ENCODE data around the gene RAD51B.

DNA sequence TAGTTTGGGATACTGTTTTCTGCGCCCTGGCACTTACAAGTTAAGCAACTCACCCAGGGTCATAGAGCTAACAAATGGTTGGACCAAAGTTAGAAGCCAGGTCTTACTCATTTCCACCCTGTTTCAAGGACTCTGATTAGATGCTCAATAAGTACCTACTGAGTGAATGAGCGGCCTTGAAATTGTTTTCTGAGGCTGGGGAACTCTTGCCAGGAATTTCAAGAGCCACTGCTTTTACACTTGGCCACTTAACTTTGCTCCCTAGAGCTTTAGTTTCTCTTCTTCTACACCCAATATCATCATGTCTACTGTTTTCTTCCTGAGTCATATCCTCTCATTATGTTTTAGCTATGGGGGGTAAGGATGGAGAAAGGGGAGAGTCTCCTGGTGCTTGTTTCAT is 541.7 kb downstream of the RAD51B start:
- no peak for TF ChIP-seq EZH2 (IDR thresholded peaks at IDR 0.05; ENCODE audit: low read length)
- TF ChIP-seq, protein P1, sequence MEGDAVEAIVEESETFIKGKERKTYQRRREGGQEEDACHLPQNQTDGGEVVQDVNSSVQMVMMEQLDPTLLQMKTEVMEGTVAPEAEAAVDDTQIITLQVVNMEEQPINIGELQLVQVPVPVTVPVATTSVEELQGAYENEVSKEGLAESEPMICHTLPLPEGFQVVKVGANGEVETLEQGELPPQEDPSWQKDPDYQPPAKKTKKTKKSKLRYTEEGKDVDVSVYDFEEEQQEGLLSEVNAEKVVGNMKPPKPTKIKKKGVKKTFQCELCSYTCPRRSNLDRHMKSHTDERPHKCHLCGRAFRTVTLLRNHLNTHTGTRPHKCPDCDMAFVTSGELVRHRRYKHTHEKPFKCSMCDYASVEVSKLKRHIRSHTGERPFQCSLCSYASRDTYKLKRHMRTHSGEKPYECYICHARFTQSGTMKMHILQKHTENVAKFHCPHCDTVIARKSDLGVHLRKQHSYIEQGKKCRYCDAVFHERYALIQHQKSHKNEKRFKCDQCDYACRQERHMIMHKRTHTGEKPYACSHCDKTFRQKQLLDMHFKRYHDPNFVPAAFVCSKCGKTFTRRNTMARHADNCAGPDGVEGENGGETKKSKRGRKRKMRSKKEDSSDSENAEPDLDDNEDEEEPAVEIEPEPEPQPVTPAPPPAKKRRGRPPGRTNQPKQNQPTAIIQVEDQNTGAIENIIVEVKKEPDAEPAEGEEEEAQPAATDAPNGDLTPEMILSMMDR (optimal IDR thresholded peaks at IDR 0.05 in 1 of 3, IDR thresholded peaks at IDR 0.05 in 1 of 3, conservative IDR thresholded peaks at IDR 0.05 in 1 of 3; ENCODE audit: extremely low read depth in 1 of 3, insufficient read depth in 2 of 3, low read length in 3 of 3), result no peak

Data from keratinocyte (primary cell).